Lung microvascular endothelial cell (primary cell): ENCODE results near the gene FBXL2. TPM values are rescaled to one million over a fixed set of nuclear protein-coding genes. Genes with fewer than 3 reads are reported as not detected.

Experiments used
- DNase-seq, 2 donors: peaks; one replicate each; pipeline versions ENCODE4 v3.0.0 to v3.0.0-alpha.2; 2010; ENCODE audit warnings: low read depth in 2 of 2
- total RNA-seq: library from RNA; depleted of rRNA; stranded (reverse); fragments of >200 nt; gene quantifications from 2 replicates; pipeline ENCODE4 v1.2.1, GENCODE V29; 2014

The FBXL2 gene, protein sequence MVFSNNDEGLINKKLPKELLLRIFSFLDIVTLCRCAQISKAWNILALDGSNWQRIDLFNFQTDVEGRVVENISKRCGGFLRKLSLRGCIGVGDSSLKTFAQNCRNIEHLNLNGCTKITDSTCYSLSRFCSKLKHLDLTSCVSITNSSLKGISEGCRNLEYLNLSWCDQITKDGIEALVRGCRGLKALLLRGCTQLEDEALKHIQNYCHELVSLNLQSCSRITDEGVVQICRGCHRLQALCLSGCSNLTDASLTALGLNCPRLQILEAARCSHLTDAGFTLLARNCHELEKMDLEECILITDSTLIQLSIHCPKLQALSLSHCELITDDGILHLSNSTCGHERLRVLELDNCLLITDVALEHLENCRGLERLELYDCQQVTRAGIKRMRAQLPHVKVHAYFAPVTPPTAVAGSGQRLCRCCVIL
- 7.8 and 8.9 TPM in 2 replicates for total RNA-seq

DNA sequence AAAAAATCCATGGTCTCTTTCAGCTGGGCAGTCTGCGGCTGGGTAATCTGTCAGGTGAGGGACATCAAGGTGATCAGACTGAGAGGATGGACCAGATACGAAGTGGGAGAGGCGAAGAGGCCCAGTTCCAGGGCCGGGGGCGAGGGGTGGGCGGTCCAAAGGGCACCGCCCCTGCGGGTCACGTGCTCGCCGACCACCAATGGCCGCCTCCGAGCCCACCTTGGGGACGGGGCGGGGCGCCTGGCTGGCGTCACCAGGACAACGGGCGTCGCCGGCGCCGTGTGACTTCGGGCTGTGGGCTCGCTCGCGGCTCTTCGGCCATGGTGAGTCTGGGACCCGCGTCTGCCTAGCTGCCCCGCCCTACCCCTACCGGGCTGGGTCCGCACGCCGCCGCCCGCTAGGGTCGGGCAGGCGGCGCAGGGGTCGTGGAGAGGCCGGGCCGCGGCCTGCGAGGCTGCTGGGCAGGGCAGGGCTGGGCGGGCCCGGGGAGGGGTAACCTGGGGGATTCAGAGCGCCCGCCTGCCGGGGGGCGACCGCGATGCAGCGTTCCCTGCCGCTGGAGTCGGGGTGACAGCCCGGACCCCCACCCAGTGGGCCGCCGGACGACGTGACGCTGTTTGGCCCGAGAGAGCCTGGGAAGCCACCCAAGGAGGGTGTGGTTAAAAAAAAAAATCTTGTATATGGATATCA, at the start of gene FBXL2:
FBXL2 (plus strand) TSS at position 250 of the 690 bp plus-strand sequence; CDS start at position 321, 71 bp downstream.
- peak; percentile 81 to 89 for DNase-seq

DNA sequence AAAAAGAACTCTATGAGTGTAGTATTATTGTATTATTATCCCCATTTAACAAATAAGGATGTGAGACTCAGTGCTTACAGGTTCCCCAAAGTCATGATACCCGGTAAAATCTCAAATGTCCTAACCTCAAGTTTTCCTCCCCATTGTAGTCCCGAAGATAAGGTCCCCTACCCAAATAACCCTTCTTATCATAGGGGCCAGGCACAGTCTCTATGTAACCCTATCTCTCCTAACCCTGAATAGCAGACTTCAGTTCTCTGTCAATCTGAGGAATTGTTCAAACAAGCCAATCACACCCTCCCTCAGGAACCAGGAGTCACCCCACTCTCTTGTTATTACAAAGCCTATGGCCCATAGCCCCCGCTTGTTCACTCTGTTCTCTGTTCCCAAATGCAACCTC, 48.2 kb upstream of the FBXL2 start:
- no peak for DNase-seq

DNA sequence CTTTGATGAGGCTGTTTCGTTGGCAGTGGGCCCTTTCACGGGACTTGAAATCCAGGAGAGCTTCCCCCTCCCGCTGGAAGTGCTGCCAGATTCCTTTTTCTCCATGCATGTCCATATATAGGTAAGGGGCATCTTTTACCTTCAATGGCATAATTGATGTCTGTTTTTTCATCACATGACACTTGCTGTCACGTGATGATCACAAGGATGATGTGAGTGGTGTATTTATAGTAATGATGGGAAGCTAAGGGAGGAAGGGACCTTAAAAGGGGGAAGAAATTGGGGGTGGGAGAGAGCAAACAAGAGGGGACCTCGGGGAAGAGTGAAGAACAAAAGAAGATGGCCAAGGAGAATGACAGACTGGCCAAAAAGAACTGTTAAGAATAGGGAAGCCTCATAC, 47.3 kb upstream of the FBXL2 start:
- no peak for DNase-seq

DNA sequence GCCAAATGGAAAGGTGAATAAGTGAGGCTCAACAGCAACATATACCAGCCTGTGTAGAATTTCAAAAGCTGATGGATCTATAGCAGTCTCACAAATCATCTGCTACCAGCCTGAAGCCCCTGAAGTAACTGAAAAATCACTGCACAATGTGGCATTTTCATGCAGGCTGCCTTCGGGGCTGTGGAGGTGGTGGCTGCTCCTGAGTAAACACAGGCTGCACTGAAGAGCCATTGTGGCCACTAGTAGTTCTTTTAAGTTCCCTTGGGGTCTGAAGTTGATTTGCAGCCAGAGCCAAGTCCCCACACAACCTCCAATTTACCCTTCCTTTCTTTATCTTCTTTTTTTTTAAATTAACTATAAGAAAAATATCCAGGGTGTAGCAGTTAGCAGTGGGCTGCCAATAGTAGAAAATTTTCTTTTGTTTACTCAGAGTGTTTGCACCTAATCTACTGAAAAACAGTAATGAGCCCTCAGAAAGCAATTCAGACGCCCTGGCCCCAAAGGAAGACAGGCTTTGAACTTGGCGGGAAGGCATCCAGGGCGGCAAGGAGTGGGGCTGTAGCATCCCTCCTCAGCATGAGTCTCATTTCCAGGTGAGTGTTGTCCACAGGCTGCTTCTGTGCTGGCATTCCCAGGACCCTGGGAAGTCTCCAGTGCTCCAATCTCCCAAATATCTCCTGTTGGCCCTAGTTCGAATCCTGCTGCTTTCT, 45.3 kb upstream of the FBXL2 start:
- no peak for DNase-seq

DNA sequence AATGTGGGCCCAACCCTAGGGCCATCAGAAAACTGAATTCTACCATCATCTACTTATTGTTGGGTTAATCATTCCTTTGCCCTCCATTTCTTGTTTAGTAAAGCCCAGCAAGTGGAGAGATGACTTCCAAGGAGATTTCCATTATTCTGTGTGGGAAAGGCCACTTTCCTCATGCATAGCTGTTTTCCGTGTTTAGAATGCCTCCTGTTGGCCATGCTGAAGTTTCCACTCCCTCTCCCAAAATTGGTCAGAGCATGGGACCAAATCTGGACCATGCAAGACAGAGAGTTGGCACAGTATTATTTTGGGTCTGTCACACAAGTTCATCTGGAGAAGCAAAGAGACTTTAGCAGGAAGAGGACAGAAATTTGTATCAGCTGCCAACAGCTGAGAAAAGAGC, 43.4 kb upstream of the FBXL2 start:
- peak in 1 of 2 donors; percentile 28 for DNase-seq

DNA sequence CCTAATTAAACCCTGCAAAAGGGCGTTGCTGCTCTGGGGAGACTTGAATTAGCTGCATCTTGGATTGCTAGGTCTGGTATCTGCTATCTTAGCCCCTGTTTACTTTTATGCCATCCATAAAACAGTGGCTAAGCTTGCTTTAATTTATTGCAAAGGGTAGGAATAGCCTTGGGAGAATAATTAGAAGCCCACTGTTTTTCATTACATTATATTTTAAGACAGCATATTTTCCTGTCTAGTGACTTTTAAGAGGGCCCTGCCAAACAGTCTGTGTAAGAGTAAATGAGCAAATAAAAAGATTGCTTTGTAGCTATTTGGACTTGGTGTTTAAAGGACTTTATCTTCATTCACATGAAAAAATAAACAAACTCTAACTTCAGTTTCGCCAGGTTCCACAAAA, 41.2 kb upstream of the FBXL2 start:
- DNase-seq, result no peak

DNA sequence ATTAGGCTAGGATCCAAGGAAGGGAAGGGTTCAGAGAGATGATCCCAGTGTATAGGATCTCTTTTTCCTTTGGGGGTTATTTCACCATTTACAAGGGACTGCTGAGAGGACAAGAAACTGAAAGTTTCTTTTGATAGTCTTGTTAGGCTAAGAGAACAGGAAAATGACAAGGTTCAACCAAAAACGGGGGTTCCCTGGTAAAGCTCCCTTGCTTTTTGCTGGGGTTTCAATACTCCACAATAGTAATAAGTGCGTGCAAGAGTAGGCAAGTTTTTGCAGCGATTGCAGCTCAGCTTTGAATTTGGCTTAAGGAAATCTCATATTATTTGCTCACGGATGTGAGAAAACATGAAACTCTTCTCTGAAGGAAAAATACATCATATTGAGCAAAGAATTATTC, 39.8 kb upstream of the FBXL2 start:
- DNase-seq, result no peak

DNA sequence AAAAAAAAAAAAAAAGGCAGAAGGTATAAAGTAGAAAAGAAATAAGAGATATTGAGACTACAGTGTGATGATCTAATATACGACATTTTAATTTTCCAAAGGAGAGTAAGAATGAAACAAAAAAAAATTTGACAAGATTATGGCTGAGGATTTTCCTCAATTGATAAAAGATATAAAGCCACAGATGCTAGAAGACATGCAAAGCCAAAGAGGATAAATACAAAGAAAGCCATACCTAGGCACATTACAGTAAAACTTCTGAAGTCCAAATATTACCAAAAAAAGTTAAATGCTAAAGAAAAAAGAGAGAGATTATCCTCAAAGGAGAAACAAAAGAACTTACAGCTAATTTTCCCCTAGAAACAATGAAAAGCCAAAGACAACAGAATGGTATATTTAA, 38.3 kb upstream of the FBXL2 start:
- DNase-seq, result no peak

DNA sequence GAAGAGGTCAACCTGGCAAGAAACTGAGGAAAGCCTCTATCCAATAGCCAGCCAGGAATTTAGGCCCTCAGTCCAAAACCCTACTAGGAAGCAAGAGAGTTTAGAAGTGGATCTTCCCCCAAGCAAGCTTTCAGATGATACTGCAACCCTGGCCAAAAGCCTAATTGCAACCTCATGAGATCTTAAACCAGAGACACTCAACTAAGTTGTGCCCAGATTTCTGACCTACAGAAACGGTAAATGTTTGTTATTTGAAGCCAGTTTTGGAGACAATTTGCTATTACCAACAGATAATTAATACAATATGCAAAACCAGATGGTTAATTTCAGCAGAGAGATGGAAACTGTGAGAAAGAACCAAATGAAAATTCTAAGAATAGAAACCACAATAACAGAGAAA, 37.0 kb upstream of the FBXL2 start:
- DNase-seq, result no peak

DNA sequence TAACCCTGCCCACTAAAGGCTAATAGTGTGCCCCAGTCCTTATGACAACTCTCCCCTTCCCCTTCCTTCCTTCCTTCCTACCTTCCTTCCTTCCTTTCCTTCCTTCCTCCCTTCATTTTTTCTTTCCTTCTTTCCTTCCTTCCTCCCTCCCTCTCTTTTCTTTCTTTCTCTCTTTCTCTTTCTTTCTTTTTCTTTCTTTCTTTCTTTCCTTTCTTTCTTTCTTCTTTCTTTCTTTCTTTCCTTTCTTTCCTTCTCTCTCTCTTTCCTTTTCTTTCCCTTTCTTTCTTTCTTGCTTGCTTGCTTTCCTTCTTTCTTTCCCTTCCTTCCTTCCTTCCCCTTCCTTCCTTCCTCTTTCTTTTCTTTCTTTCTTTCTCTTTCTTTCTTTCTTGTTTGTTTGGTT, 30.5 kb upstream of the FBXL2 start:
- DNase-seq, result no peak

DNA sequence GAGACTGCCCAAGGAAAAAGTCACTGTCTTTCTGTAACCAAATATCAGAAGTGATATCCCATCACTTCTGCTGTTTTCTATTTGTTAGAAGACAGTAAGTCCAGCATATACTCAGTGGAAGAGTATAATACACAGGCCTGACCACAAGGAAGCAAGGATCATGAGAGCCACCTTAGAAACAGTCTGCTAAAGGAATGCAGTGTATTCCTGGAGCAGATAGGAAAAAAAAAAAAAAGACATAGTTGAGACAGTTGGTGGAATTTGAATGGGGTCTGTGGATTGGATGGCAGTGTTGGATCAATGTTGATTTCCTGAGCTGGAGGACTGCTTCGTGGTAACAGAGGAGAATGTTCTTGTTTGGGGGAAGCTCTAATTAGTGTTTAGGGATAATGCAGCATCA, 26.5 kb upstream of the FBXL2 start:
- DNase-seq, result no peak

DNA sequence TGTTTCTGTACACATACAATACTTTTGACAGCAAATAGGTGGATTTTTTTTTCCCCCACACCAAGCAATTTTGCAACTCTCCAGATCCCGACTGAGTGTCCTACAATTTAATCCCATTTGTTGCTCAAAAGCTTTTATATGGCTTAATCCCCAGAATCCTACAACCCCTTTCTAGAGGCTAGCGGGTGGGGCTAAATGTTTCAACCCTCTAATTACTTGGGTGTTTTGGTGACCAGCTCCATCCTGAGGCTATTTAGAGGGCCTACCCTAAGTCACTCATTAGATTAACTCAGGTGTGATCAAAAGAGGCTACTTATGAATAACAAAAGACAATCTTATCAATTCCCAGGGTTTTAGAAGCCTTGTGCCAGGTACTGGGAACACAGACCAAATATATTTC, 21.0 kb upstream of the FBXL2 start:
- DNase-seq, result no peak

DNA sequence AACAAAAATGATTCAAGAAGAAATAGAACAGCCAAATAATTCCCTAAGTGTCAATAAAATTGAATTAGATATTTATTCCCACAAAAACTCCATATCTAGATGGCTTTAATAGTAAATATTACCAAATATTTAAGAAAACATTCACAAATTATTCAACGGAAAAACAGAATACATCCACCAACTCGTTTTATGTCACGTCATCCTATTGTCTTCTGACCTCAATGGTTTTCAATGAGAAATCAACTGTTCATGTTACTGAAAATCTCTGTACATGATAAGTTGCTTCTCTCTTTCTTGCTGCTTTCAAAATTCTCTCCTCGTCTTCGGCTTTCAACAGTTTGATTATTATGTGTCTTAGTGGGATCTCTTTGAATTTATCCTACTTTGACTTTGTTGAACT, 17.1 kb upstream of the FBXL2 start:
- DNase-seq, result no peak

DNA sequence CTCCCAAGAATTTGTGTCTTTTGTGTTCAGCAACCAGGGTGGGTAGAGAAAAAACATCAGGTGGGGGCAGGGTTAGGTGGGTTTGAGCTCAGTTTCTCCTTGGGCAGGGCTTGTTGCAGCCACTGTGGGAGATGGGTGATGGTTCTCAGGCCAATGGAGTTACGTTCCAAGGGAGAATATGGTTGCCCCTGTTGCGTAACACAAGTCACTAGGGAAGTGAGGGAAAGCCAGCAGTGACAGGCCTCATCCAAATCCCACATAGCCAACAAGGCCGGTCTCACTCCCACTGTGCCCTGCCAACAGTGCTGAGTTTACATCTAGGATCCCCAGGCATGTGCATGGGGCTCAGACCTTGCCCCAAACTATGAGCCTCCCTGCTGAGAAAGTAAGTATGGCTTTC, 7.9 kb upstream of the FBXL2 start:
- DNase-seq, result no peak

DNA sequence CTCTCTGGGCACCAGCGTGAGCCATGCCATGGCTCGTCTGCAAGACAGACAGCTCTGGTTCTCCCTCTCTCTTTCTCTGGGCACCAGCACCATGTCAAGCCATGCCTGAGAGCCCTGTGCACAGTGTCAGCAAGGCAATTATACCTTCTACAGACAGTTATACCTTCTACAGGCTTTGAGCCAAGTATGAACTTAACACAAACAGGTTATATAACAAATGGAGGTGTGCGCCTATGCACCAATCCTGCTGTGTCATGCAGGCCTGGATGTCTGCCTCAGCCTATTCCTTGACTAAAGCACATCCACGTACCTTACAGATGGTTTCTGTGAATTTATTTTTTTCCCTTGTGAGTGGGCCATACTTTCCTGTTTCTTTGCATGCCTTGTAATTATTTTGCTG, 5.9 kb upstream of the FBXL2 start:
- DNase-seq, result no peak

DNA sequence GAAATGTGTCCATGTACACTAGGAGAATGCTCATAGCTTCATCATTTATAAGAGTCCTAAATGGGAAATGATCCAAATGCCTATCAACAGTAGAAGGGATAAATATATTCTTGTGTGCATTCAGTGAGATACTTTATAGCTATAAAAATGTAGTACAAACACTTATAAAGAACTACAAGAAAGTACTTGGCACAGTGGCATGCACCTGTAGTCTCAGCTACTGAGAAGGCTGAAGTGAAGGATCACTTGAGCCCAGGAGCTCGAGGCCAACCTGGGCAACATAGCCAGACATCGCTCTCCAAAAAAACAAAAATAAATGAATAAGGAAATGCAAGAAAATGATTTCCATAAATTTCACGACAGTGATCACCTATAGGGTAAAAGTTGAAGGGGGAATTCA, 3.6 kb upstream of the FBXL2 start:
- no peak for DNase-seq

DNA sequence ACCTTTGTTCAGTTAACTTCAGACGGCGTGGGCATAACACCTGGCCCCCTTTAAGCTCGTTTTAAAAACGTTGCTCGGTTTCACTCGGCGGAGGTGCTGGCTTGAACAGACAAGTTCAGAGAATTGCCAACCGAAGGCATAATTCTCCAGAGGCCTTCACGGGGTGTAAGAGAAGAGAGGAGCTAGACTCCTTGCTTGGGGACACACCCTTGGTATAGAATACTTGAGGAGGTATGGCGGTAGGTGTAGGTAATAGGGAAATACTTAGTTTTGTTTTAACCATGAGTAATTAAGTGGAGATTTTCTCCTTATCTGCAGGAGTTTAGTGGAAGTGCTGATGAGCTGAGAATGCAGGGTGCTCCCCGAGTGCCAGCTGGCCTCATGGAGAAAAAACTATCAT, 921 bp downstream of the FBXL2 start:
- DNase-seq, result peak; percentile 15 to 17

DNA sequence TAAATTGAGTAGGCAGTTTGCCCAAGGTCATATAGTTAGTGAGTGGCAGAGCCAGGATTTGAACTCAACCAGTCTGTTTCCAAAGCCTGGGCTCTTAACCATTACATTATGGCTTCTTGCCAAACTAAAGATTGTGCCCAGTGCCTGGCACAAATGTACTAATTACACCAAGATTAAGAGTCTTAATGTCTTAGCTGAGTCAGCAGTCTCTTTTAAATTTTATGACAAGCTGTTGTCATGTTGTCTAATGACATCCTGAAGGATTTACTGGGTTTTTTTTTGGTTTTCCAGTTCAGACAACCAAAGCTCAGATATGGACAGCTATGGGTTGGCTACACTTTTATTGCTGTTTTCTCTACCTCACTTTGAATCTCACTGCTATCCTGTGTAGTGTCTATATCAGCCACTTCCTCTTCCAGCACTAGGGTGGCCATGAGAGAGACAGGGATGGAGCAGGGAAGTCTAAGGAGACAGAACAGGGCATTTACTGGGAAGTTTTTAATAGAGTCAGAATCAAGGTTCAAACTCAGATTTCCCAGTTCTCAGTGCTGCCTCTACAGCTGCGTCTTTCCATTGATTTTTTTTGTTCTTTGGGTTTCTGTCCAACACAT, 10.5 kb downstream of the FBXL2 start:
- DNase-seq, result no peak

DNA sequence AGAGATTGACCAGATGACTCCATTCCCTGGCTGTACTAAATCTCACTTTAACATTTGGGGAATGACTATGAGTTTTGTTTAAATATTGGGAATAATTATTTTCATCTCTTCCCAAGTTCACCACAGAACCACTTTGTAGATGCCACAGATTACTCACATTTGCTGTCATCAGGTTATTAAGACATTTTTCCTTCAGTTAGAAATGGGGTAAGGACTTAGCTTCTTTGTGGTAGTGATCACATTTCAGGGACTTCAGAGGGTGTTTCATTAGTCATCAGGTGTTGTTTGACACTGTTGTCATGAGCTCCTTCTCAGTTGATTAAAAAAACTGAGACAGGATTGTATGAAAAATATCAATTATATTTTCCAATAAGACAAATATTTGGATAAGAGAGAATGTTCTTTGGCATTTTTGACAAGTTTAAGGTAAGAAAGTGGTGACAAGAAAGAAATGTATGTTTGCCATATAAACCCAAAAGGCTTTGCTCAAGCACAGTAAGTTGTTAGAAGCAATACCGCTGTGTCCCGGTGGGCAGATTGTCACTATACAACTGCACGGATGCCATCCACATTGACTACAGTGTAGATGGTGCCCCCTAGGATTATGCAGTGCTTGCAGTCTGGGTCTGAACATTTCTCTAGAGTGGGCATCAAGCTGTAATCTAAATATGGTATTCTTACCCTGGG, 22.3 kb downstream of the FBXL2 start:
- no peak for DNase-seq

DNA sequence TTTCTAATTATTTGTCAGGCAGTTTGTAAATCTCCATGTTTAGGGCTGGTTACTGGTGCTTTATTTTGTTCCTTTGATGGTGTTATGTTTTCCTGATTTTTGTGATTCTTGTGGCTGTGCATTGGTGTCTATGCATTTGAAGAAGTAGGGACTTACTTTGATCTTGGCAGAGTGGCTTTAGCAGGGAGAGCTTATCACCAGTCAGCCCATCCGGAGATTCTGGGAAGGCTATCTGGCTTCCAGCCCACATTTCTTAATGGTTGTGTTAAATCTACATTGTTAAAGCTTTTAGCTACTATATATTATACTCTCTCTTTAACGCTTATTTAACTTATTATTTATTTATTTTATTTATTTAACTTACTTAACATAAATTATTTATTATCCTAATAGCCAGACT, 35.1 kb downstream of the FBXL2 start:
- peak; percentile 42 to 62 for DNase-seq

DNA sequence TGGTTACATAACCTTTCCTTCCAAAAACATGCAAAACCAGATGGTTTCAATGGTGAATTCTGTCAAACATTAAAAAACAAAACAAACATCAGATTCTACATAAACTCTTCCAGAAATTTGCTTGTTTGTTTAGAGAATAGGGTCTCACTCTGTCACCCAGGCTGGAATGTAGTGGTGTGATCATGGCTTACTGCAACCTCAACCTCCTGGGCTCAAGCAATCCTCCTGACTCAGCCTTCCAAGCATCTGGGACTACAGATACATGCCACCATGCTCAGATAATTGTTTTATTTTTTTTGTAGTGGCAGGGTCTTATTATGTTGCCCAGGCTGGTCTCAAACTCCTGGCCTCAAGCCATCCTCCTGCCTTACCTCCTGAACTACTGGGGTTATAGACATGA, 36.1 kb downstream of the FBXL2 start:
- DNase-seq, result no peak

DNA sequence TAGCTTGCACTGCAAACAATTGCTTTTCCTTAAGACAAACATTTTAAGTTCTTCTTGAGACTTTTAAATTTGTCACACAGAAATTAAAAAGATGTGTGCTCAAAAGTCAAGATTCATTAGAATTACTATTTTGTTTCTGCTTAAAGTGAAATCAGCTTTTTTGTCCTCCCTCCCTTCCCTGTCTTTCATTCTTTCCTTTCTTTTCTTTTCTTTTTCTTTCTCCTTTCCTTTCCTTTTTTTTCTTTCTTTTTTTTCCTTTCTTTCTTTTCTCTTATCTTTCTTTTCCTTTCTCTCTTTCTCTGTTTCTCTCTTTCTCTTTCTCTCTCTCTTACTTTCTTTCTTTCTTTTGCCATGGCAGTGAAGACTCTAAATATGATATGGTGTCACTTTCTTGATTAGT, 37.8 kb downstream of the FBXL2 start:
- DNase-seq, result no peak
